Stimulated activated naive CD4-positive, alpha-beta T cell treated with Interleukin-2 at 50 U/mL for 16 hours (primary cell): ENCODE data around the gene SRPK2.

Experiments used
- DNase-seq: peaks from one replicate; lab custom pipeline; 2025; lab: John Stamatoyannopoulos, UW

Gene SRPK2

DNA sequence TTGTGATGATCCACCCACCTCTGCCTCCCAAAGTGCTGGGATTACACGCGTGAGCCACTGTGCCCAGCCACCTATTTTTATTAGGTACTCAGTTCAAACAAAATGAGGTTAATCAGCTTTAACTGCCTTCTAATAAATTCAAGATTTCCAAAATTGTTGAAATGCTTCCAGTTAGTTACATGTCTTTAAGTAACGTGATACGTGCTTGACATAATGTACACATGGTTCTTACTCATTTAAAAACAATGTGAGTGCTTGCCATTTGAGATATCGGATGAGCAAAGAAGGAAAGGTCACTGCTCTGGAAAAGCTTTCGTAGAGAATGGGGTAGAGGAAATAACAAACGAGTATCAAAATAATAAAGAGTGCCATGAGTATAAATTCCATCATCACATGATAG is 291.1 kb downstream of the SRPK2 start:
- DNase-seq: no peak

DNA sequence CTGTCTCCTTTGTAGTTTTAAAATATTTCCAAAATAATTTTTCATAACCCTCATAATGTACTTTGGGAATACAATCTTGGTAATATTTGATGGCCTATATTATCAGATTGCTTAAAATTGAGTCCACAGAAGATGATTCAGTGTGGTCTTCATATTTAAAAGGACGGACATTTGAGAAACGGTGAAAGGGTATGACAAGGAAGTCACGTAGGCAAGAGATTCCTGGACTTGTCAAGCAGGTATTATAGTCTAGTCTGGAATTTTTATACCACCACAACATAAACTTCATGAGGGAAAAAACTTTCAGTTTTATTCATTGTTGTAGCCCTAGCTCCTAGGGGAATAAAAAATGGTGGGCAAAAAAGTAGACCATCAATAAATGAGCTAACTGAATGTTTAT is 292.4 kb downstream of the SRPK2 start:
- no peak for DNase-seq

DNA sequence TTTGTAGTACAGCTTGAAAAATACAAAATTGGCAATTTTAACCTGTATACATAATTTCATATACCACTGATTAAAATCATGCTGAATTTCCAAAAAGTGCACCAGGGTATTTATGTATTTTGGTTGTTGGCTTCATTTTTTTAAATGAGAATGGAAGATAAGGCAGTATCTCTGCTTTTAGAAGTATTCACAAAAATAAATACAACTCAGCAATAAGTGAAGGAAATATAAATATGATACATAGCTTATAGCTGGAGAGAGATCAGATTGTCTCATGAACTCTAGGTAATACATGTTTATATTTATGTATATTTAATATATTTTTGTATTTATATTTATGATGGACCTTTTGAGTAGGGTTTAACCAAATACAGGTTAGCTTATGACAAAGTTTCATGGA is 293.8 kb downstream of the SRPK2 start:
- no peak for DNase-seq

- no peak for DNase-seq
These were observed 300.3 kb downstream of the SRPK2 start for GRCh38 chr7:105088456-105088855.

GRCh38 chr7:105087981-105088380 is 300.7 kb downstream of the SRPK2 start:
- no peak for DNase-seq

GRCh38 chr7:105086850-105087249 is 301.9 kb downstream of the SRPK2 start:
- no peak for DNase-seq

DNA sequence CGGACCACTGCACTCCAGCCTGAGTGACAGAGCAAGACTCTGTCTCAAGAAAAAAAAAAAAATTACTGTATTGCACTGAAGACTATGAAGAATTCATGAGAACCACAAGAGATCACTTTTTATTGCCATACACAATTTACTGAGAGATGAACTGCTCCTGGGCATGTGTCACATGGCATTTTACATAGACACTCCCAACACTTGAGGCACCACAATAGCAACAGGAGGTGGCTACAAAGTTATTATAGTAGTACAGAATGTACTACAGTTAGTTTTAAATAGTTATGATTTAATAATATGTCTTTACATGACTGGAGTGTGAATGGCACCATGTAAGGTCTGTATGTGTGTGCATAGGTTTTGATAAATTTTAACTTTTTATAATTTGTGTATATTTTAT is 304.1 kb downstream of the SRPK2 start:
- no peak for DNase-seq

- no peak for DNase-seq
These were observed 309.4 kb downstream of the SRPK2 start for GRCh38 chr7:105079348-105079747.

DNA sequence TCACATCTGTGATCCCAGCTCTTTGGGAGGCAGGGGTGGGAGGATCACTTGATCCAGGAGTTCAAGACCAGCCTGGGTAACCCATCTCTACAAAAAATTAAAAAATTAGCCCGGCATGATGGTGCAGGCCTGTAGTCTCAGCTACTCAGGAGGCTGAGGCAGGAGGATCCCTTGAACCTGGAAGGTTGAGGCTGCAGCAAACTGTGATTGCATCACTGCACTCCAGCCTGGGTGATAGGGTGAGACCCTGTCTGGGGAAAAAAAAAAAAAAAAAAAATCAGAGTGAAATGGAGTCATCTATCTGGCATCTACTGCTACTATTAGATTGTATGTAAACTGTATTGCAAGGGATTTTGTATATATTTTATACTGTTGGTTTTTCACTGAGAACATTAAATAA is 315.6 kb downstream of the SRPK2 start:
- no peak for DNase-seq

GRCh38 chr7:105068886-105069285 is 319.8 kb downstream of the SRPK2 start:
- no peak for DNase-seq

- no peak for DNase-seq
These were observed 321.0 kb downstream of the SRPK2 start for GRCh38 chr7:105067691-105068090.
